PC-9 (cell line): ENCODE measurements around the gene COA3. TPM values are rescaled to one million over a fixed set of nuclear protein-coding genes. Genes with fewer than 3 reads are reported as not detected.

ENCODE experiments used
- BruUV-seq: library from RNA; stranded (reverse); fragments of 400-500 nt; replicated peaks from 2 replicates; lab custom pipeline; 2021; lab: Mats Ljungman, UMichigan
- CTCF ChIA-PET: fragments of 300-600 bp; sonication (Branson Sonifier 250); formaldehyde crosslinking; loops from one replicate; lab custom pipeline; 2022; ENCODE audit warnings: antibody characterized with exemption; lab: Charles Lee
- POLR2A ChIA-PET: fragments of 300-600 bp; sonication (Branson Sonifier 250); formaldehyde crosslinking; loops from one replicate; lab custom pipeline; 2022; ENCODE audit warnings: antibody characterized with exemption; ENCODE audit not compliant: unreplicated experiment; lab: Charles Lee
- DNase-seq, 2 experiments: peaks; one replicate each; pipeline versions ENCODE4 v3.0.0 to v3.0.0-alpha.2; 2015 to 2022; ENCODE audit warnings: mixed read lengths in 1 of 2
- H2AFZ ChIP-seq: fragments of 200-600 bp; sonication (generic); 2 replicates; pipeline ENCODE4 v1.8.1; 2017; ENCODE audit warnings: antibody characterized with exemption
- H3F3A ChIP-seq: fragments of 200-600 bp; sonication (generic); 2 replicates; pipeline ENCODE4 v1.8.1; 2017; ENCODE audit warnings: antibody characterized with exemption, mild to moderate bottlenecking, low read depth; ENCODE audit not compliant: insufficient read depth
- H3K27ac ChIP-seq: fragments of 200-600 bp; sonication (generic); 2 replicates; pipeline ENCODE4 v1.6.1; 2016; ENCODE audit warnings: mixed run types
- H3K27me3 ChIP-seq: fragments of 200-600 bp; sonication (generic); 2 replicates; pipeline ENCODE4 v1.6.1; 2016; ENCODE audit warnings: low read depth, mixed run types; ENCODE audit not compliant: insufficient read depth
- H3K36me3 ChIP-seq: fragments of 200-600 bp; sonication (generic); 2 replicates; pipeline ENCODE4 v1.6.1; 2016; ENCODE audit warnings: low read depth, mixed run types
- H3K4me1 ChIP-seq: fragments of 200-600 bp; sonication (generic); replicated peaks from 2 replicates; pipeline ENCODE4 v1.6.1; 2016; ENCODE audit warnings: mixed run types; ENCODE audit not compliant: insufficient read depth
- H3K4me2 ChIP-seq: fragments of 200-600 bp; sonication (generic); 2 replicates; pipeline ENCODE4 v1.6.1; 2017; ENCODE audit warnings: mixed run types
- H3K4me3 ChIP-seq: fragments of 200-600 bp; sonication (generic); 2 replicates; pipeline ENCODE4 v1.6.1; 2016; ENCODE audit warnings: mixed run types
- H3K79me2 ChIP-seq: fragments of 200-600 bp; sonication (generic); 2 replicates; pipeline ENCODE4 v1.6.1; 2017; ENCODE audit warnings: low read depth, mixed run types
- H3K9me2 ChIP-seq: fragments of 200-600 bp; sonication (generic); 2 replicates; pipeline ENCODE4 v1.8.1; 2017; ENCODE audit warnings: mild to moderate bottlenecking; ENCODE audit not compliant: insufficient read depth
- H3K9me3 ChIP-seq: fragments of 200-600 bp; sonication (generic); 2 replicates; pipeline ENCODE4 v1.8.1; 2016; ENCODE audit warnings: low read depth; ENCODE audit not compliant: insufficient read depth
- H4K20me1 ChIP-seq: fragments of 200-600 bp; sonication (generic); 2 replicates; pipeline ENCODE4 v1.8.1; 2017; ENCODE audit not compliant: insufficient read depth
- EZH2 ChIP-seq: fragments of 200-600 bp; sonication (generic); IDR thresholded peaks from 2 replicates; pipeline ENCODE4 v1.8.0; 2017; ENCODE audit warnings: antibody characterized with exemption, low read depth
- intact Hi-C: fragments of 100-400 bp; cut with micrococcal nuclease; formaldehyde crosslinking; loops from one replicate; pipeline ENCODE4 v1.10.0; 2022; ENCODE audit not compliant: unreplicated experiment
- total RNA-seq: library from RNA; stranded (reverse); gene quantifications from 2 replicates; pipeline ENCODE4 v1.2.3, GENCODE V29; 2021
- TF ChIP-seq, protein P1 (sequence below): fragments of 200-600 bp; sonication (generic); conservative IDR thresholded peaks from 2 replicates; pipeline ENCODE4 v1.6.1; 2017; ENCODE audit warnings: mixed run types, antibody characterized with exemption, mild to moderate bottlenecking, moderate library complexity

COA3 gene
- total RNA-seq, 1 experiment from 2014 or later, result 49.9 TPM

GRCh38 chr17:42803074-42803883 lies 4.8 kb upstream of the COA3 start:
- no peak overlapping the region for H2AFZ ChIP-seq
- no TSS peak for BruUV-seq
- H3K27ac ChIP-seq, result no peak overlapping the region

GRCh38 chr17:42798011-42798382 lies 507 bp downstream of the COA3 start:
- no peak for TF ChIP-seq EZH2
- TF ChIP-seq, protein P1, sequence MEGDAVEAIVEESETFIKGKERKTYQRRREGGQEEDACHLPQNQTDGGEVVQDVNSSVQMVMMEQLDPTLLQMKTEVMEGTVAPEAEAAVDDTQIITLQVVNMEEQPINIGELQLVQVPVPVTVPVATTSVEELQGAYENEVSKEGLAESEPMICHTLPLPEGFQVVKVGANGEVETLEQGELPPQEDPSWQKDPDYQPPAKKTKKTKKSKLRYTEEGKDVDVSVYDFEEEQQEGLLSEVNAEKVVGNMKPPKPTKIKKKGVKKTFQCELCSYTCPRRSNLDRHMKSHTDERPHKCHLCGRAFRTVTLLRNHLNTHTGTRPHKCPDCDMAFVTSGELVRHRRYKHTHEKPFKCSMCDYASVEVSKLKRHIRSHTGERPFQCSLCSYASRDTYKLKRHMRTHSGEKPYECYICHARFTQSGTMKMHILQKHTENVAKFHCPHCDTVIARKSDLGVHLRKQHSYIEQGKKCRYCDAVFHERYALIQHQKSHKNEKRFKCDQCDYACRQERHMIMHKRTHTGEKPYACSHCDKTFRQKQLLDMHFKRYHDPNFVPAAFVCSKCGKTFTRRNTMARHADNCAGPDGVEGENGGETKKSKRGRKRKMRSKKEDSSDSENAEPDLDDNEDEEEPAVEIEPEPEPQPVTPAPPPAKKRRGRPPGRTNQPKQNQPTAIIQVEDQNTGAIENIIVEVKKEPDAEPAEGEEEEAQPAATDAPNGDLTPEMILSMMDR, result no peak
- Histone ChIP-seq H3K9me2 (no peaks in the 10 kb centered on the region), H2AFZ (peak overlapping the region; percentile 89), H3F3A (no peaks in the 10 kb centered on the region), H3K4me3 (peak overlapping the region; percentile 88), H3K79me2 (peaks cover 22% of the 10 kb centered on the region), H3K27ac (0 out of 2 replicates have a peak overlapping the region, but pooled peaks have one; percentile 41), H3K36me3 (peaks cover 6% of the 10 kb centered on the region; the same call in 1 of the 2 replicates), H3K4me1 (peaks cover 12% of the 10 kb centered on the region), H3K27me3 (no peaks in the 10 kb centered on the region), H4K20me1 (no peaks in the 10 kb centered on the region), H3K9me3 (no peaks in the 10 kb centered on the region), H3K4me2 (peak overlapping the region; percentile 95)
- DNase-seq, result no peak
- intact Hi-C loops, result no loop called here
- CTCF ChIA-PET, result interaction anchor here (0.7 kb wide), 1 partner anchor 1733 kb away, joined by 3 read pairs; no protein-coding TSS in a partner anchor
- POLR2A ChIA-PET, result interaction anchor here (0.5 to 0.7 kb wide), 4 partner anchors 25 to 793 kb away, joined by 3 to 9 read pairs (median 6); partner anchors contain the start of genes AARSD1 and VPS25
- BruUV-seq, result no TSS peak

More at GRCh38 chr17:42803074-42803883, 4.8 kb upstream of the COA3 start:
- intact Hi-C loops, result no loop called here
- DNase-seq, result no peak
- Histone ChIP-seq H4K20me1 (no peaks in the 10 kb centered on the region), H3F3A (no peaks in the 10 kb centered on the region), H3K4me2 (no peak overlapping the region), H3K79me2 (peaks cover 1% of the 10 kb centered on the region; the same call in 1 of the 2 replicates), H3K4me1 (no peaks in the 10 kb centered on the region), H3K36me3 (no peaks in the 10 kb centered on the region), H3K27me3 (no peaks in the 10 kb centered on the region), H3K9me2 (no peaks in the 10 kb centered on the region), H3K4me3 (no peak overlapping the region), H3K9me3 (no peaks in the 10 kb centered on the region)
- ChIA-PET CTCF (interaction anchor here (1.4 kb wide), 1 partner anchor 21 kb away, joined by 5 read pairs; the partner anchor contains the start of gene BECN1), POLR2A (interaction anchor here (0.5 to 0.7 kb wide), 3 partner anchors 17 to 778 kb away, joined by 4 to 15 read pairs (median 4); no protein-coding TSS in a partner anchor)
- TF ChIP-seq, protein P1, result no peak
- no peak for TF ChIP-seq EZH2

GRCh38 chr17:42797067-42798007 lies 1.2 kb downstream of the COA3 start:
- Histone ChIP-seq H3K4me3 (peak overlapping the region; percentile 88), H3F3A (0 out of 2 replicates have a peak, but pooled peaks cover 4% of the 10 kb centered on the region), H3K9me3 (no peaks in the 10 kb centered on the region), H4K20me1 (no peaks in the 10 kb centered on the region), H3K36me3 (peaks cover 6% of the 10 kb centered on the region; the same call in 1 of the 2 replicates), H3K4me2 (peak overlapping the region; percentile 95), H3K27ac (no peak overlapping the region), H2AFZ (peak overlapping the region; percentile 89; the same call in 1 of the 2 replicates), H3K9me2 (no peaks in the 10 kb centered on the region), H3K4me1 (peaks cover 12% of the 10 kb centered on the region), H3K79me2 (peaks cover 22% of the 10 kb centered on the region), H3K27me3 (no peaks in the 10 kb centered on the region)
- DNase-seq, result no peak
- CTCF ChIA-PET, result interaction anchor here (0.6 kb wide), 1 partner anchor 381 kb away, joined by 3 read pairs; no protein-coding TSS in a partner anchor
- BruUV-seq, result TSS peak; percentile 85
- intact Hi-C loops, result no loop called here
- no peak for TF ChIP-seq EZH2
- TF ChIP-seq, protein P1, result no peak
- POLR2A ChIA-PET, result interaction anchor here (0.6 to 0.7 kb wide), 3 partner anchors 24 to 563 kb away, joined by 3 to 9 read pairs (median 4); partner anchors contain the start of genes AARSD1 and VPS25
